Epithelial cell of esophagus (primary cell): ENCODE data around the gene PLEKHH3.
"Not testable (repeated sequence)": the region's sequence is repeated elsewhere in the genome, so short reads cannot be mapped to it uniquely, and the experiment has no call there.

Experiments
- DNase-seq: peaks from one replicate; pipeline ENCODE4 v3.0.0; 2010; ENCODE audit warnings: low read depth
- H3K4me3 ChIP-seq: 2 replicates; pipeline ENCODE4 v1.5.1; 2011; ENCODE audit warnings: mild to moderate bottlenecking, low read length, control low read depth
- CTCF ChIP-seq: IDR thresholded peaks from 2 replicates; pipeline ENCODE4 v1.5.1; 2011; ENCODE audit warnings: low read depth, mild to moderate bottlenecking, low read length, control low read depth, inconsistent platforms; ENCODE audit not compliant: insufficient read depth; ENCODE audit errors: missing control alignments

Gene PLEKHH3

GRCh38 chr17:42667088-42667951 lies 9.5 kb downstream of the PLEKHH3 start:
- no peak for TF ChIP-seq CTCF
- no peak overlapping the region for H3K4me3 ChIP-seq
- DNase-seq: peak; percentile 92

GRCh38 chr17:42666126-42666525 lies 10.7 kb downstream of the PLEKHH3 start:
- not testable (repeated sequence) for DNase-seq, H3K4me3 ChIP-seq

- no peak for TF ChIP-seq CTCF
- no peak overlapping the region for H3K4me3 ChIP-seq
- DNase-seq: no peak
These were observed 11.2 kb downstream of the PLEKHH3 start for GRCh38 chr17:42665581-42666001.

- H3K4me3 ChIP-seq: no peak overlapping the region
- DNase-seq: peak; percentile 59
- no peak for TF ChIP-seq CTCF
These were observed 16.0 kb downstream of the PLEKHH3 start for GRCh38 chr17:42660692-42661345.

- peak overlapping the region; percentile 66 for H3K4me3 ChIP-seq
- DNase-seq: not testable (repeated sequence)
These were observed 16.9 kb downstream of the PLEKHH3 start for GRCh38 chr17:42659932-42660274.

GRCh38 chr17:42659079-42659931 lies 17.5 kb downstream of the PLEKHH3 start, which contains the start of gene TUBG2:
Gene TUBG2 (plus strand): TSS chr17:42659284. CDS start chr17:42659504, 220 bp downstream.
- no peak for TF ChIP-seq CTCF
- peak; percentile 87 for DNase-seq
- peak within 1 kb of the TSS; percentile 66 for H3K4me3 ChIP-seq

- DNase-seq: no peak
- TF ChIP-seq CTCF: no peak
These were observed 18.8 kb downstream of the PLEKHH3 start for GRCh38 chr17:42657824-42658588.

More at GRCh38 chr17:42657824-42658588, 18.8 kb downstream of the PLEKHH3 start:
- no peak overlapping the region for H3K4me3 ChIP-seq
